GM12872 (cell line): Measurements from ENCODE around the gene CASP3.

Experiments used
- CTCF ChIP-seq: IDR thresholded peaks from 3 replicates; pipeline ENCODE4 v1.5.1; 2011; ENCODE audit warnings: low read depth, mild to moderate bottlenecking, low read length, moderate library complexity; ENCODE audit not compliant: insufficient read depth

CASP3 gene

GRCh38 chr4:184590196-184590595, 59.1 kb downstream of the CASP3 start:
- TF ChIP-seq CTCF = no peak

GRCh38 chr4:184588893-184589292, 60.4 kb downstream of the CASP3 start:
- no peak for TF ChIP-seq CTCF

- TF ChIP-seq CTCF = no peak
These were observed 61.5 kb downstream of the CASP3 start for GRCh38 chr4:184587701-184588100.

GRCh38 chr4:184587221-184587620, 62.0 kb downstream of the CASP3 start:
- no peak for TF ChIP-seq CTCF

GRCh38 chr4:184583738-184584502, 65.3 kb downstream of the CASP3 start:
- no peak for TF ChIP-seq CTCF
